H9 (cell line): ENCODE results near the gene ASTN2. TPM values are rescaled to one million over a fixed set of nuclear protein-coding genes. Genes with fewer than 3 reads are reported as not detected.
A peak's percentile ranks its signal among the peaks of the same experiment; 100 is the strongest.

Source experiments
- DNase-seq: peaks from one replicate; pipeline ENCODE4 v3.0.0-alpha.2; 2017
- H2AFZ ChIP-seq: one replicate; pipeline ENCODE4 v1.6.1; 2013; ENCODE audit warnings: mild to moderate bottlenecking, low read length, control low read depth, moderate library complexity
- H2AK5ac ChIP-seq: 2 replicates; pipeline ENCODE4 v1.6.1; 2013; ENCODE audit warnings: low read length, control low read depth, mixed read lengths; ENCODE audit not compliant: insufficient read length
- H2BK120ac ChIP-seq: one replicate; pipeline ENCODE4 v1.6.1; 2013; ENCODE audit warnings: low read depth, mild to moderate bottlenecking, low read length, control low read depth, inconsistent platforms; ENCODE audit not compliant: poor library complexity, severe bottlenecking
- H2BK12ac ChIP-seq: 2 replicates; pipeline ENCODE4 v1.6.1; 2013; ENCODE audit warnings: low read length, control low read depth, mixed read lengths, low read depth; ENCODE audit not compliant: insufficient read length
- H2BK15ac ChIP-seq: 2 replicates; pipeline ENCODE4 v1.6.1; 2013; ENCODE audit warnings: low read depth, low read length, control low read depth
- H2BK20ac ChIP-seq: one replicate; pipeline ENCODE4 v1.6.1; 2013; ENCODE audit warnings: low read depth, mild to moderate bottlenecking, low read length, control low read depth, inconsistent platforms; ENCODE audit not compliant: poor library complexity, severe bottlenecking
- H2BK5ac ChIP-seq: 2 replicates; pipeline ENCODE4 v1.6.1; 2013; ENCODE audit warnings: low read length, control low read depth, mixed read lengths; ENCODE audit not compliant: insufficient read length
- H3K14ac ChIP-seq: 2 replicates; pipeline ENCODE4 v1.6.1; 2013; ENCODE audit warnings: low read length, control low read depth; ENCODE audit not compliant: insufficient read depth
- H3K18ac ChIP-seq: 2 replicates; pipeline ENCODE4 v1.6.1; 2013; ENCODE audit warnings: low read depth, mild to moderate bottlenecking, mixed read lengths, low read length, control low read depth; ENCODE audit not compliant: insufficient read length
- H3K23ac ChIP-seq: 2 replicates; pipeline ENCODE4 v1.6.1; 2013; ENCODE audit warnings: low read length, control low read depth, mixed read lengths, low read depth; ENCODE audit not compliant: insufficient read length
- H3K23me2 ChIP-seq: 2 replicates; pipeline ENCODE4 v1.6.1; 2013; ENCODE audit warnings: low read depth, mild to moderate bottlenecking, mixed read lengths, low read length, control low read depth; ENCODE audit not compliant: insufficient read length, poor library complexity, severe bottlenecking
- H3K27ac ChIP-seq: 2 replicates; pipeline ENCODE4 v1.5.1; 2013; ENCODE audit warnings: low read length, control low read depth, mixed read lengths, low read depth; ENCODE audit not compliant: insufficient read length
- H3K27me3 ChIP-seq: 2 replicates; pipeline ENCODE4 v1.6.1; 2013; ENCODE audit warnings: low read length, control low read depth, inconsistent platforms; ENCODE audit not compliant: insufficient read depth
- H3K4ac ChIP-seq: 2 replicates; pipeline ENCODE4 v1.6.1; 2013; ENCODE audit warnings: low read depth, mild to moderate bottlenecking, control low read depth, inconsistent platforms, low read length, moderate library complexity
- H3K4me1 ChIP-seq: 2 replicates; pipeline ENCODE4 v1.6.1; 2013; ENCODE audit warnings: low read length, control low read depth, inconsistent platforms; ENCODE audit not compliant: insufficient read depth
- H3K4me2 ChIP-seq: 2 replicates; pipeline ENCODE4 v1.6.1; 2013; ENCODE audit warnings: low read length, control low read depth, mixed read lengths; ENCODE audit not compliant: insufficient read length, insufficient read depth
- H3K56ac ChIP-seq: 2 replicates; pipeline ENCODE4 v1.6.1; 2013; ENCODE audit warnings: low read depth, mild to moderate bottlenecking, mixed read lengths, low read length, control low read depth; ENCODE audit not compliant: insufficient read length
- H3K79me1 ChIP-seq: 2 replicates; pipeline ENCODE4 v1.6.1; 2013; ENCODE audit warnings: low read depth, mild to moderate bottlenecking, moderate library complexity, low read length, control low read depth, inconsistent platforms; ENCODE audit not compliant: insufficient read depth, poor library complexity, severe bottlenecking
- H3K79me2 ChIP-seq: 2 replicates; pipeline ENCODE4 v1.6.1; 2013; ENCODE audit warnings: low read length, control low read depth, inconsistent platforms; ENCODE audit not compliant: insufficient read depth
- H3K9ac ChIP-seq: 2 replicates; pipeline ENCODE4 v1.6.1; 2013; ENCODE audit warnings: low read length, control low read depth, mixed read lengths; ENCODE audit not compliant: insufficient read length; ENCODE audit errors: extremely low read depth
- H3K9me3 ChIP-seq: one replicate; pipeline ENCODE4 v1.6.1; 2013; ENCODE audit warnings: low read depth, low read length, inconsistent platforms; ENCODE audit not compliant: control insufficient read depth
- H3T11ph ChIP-seq: one replicate; pipeline ENCODE4 v1.6.1; 2013; ENCODE audit warnings: mild to moderate bottlenecking, low read length, control low read depth, inconsistent platforms
- H4K20me1 ChIP-seq: one replicate; pipeline ENCODE4 v1.6.1; 2013; ENCODE audit not compliant: control insufficient read depth, insufficient read length, insufficient read depth
- H4K5ac ChIP-seq: 2 replicates; pipeline ENCODE4 v1.6.1; 2013; ENCODE audit warnings: low read depth, mild to moderate bottlenecking, mixed read lengths, low read length, control low read depth; ENCODE audit not compliant: insufficient read length
- H4K8ac ChIP-seq: replicated peaks from 2 replicates; pipeline ENCODE4 v1.6.1; 2013; ENCODE audit warnings: low read length, control low read depth, mixed read lengths, low read depth; ENCODE audit not compliant: insufficient read length
- H4K91ac ChIP-seq: 2 replicates; pipeline ENCODE4 v1.6.1; 2013; ENCODE audit warnings: low read depth, mild to moderate bottlenecking, moderate library complexity, mixed read lengths, low read length, control low read depth; ENCODE audit not compliant: insufficient read length
- H3K27ac Mint-ChIP-seq, 3 experiments: 2 replicates in 2 of 3; 3 replicates in 1 of 3; pipeline ENCODE4 v1.8.0; 2020 to 2021; ENCODE audit warnings: mixed read lengths in 3 of 3, mild to moderate bottlenecking in 1 of 3, moderate library complexity in 1 of 3
- H3K27me3 Mint-ChIP-seq: 2 replicates; pipeline ENCODE4 v1.8.0; 2021; ENCODE audit warnings: low read depth, mild to moderate bottlenecking, moderate library complexity, mixed read lengths
- H3K36me3 Mint-ChIP-seq, 3 experiments: 2 replicates in 2 of 3; 3 replicates in 1 of 3; pipeline ENCODE4 v1.8.0; 2020 to 2021; ENCODE audit warnings: low read depth in 3 of 3, mixed read lengths in 3 of 3; ENCODE audit not compliant: insufficient read depth in 1 of 3
- H3K4me1 Mint-ChIP-seq, 2 experiments: 2 replicates each; pipeline ENCODE4 v1.8.0; 2020; ENCODE audit warnings: mixed read lengths in 2 of 2
- H3K4me3 Mint-ChIP-seq, 2 experiments: 2 replicates in 1 of 2; 3 replicates in 1 of 2; pipeline ENCODE4 v1.8.0; 2020 to 2021; ENCODE audit warnings: mild to moderate bottlenecking in 2 of 2, mixed read lengths in 2 of 2, moderate library complexity in 1 of 2
- H3K9me3 Mint-ChIP-seq, 2 experiments: 2 replicates in 1 of 2; 3 replicates in 1 of 2; pipeline ENCODE4 v1.8.0; 2020; ENCODE audit warnings: mild to moderate bottlenecking in 2 of 2, mixed read lengths in 2 of 2, moderate library complexity in 1 of 2
- CTCF ChIP-seq: fragments of 200-600 bp; sonication (generic); conservative IDR thresholded peaks from 3 replicates; pipeline ENCODE4 v1.8.0; 2021; ENCODE audit warnings: antibody characterized with exemption, mild to moderate bottlenecking
- WGBS: extraction: QIAGEN DNeasy Blood & Tissue Kit; methylation state at CpG from one replicate; pipeline ENCODE4 v1.1.7; 2013; ENCODE audit warnings: missing lambda C conversion rate, low lambda C conversion rate, mixed read lengths; ENCODE audit not compliant: insufficient read length; ENCODE audit errors: extremely low coverage; 5-methylcytosine and 5-hydroxymethylcytosine counted together
- total RNA-seq: library from RNA; stranded (reverse); gene quantifications from 2 replicates; pipeline ENCODE4 v1.2.1, GENCODE V29; 2021

Gene ASTN2
- total RNA-seq, 1 experiment from 2014 or later = 9.7 TPM

- H3K18ac ChIP-seq = no peak overlapping the region
- H3K56ac ChIP-seq = no peak overlapping the region
- no peak overlapping the region for H3K9ac ChIP-seq
- no peaks in the 10 kb centered on the region for H3K9me3 Mint-ChIP-seq
- no peak overlapping the region for H3T11ph ChIP-seq
- no peaks in the 10 kb centered on the region for H3K23me2 ChIP-seq
- H3K4me1 Mint-ChIP-seq = no peaks in the 10 kb centered on the region
- no peak overlapping the region for H4K5ac ChIP-seq
- no peaks in the 10 kb centered on the region for H4K20me1 ChIP-seq
- no peak overlapping the region for H2BK15ac ChIP-seq
- DNase-seq = no peak
- H3K4me1 ChIP-seq = no peaks in the 10 kb centered on the region
- H3K23ac ChIP-seq = no peak overlapping the region
- no peaks in the 10 kb centered on the region for H3K27me3 ChIP-seq
- H2BK5ac ChIP-seq = no peak overlapping the region
- no peak overlapping the region for H2AK5ac ChIP-seq
- peak overlapping the region in 1 of 3 experiments; percentile 66; a peak in 1 of 7 replicates for H3K27ac Mint-ChIP-seq
- H3K4me2 ChIP-seq = no peak overlapping the region
- H3K79me2 ChIP-seq = no peaks in the 10 kb centered on the region
- no peak overlapping the region for H2BK12ac ChIP-seq
- WGBS = no CpG with 5 or more reads among the region's 3 CpGs
- H4K8ac ChIP-seq = no peak overlapping the region
- no peak overlapping the region for H3K4ac ChIP-seq
- no peak overlapping the region for H2BK20ac ChIP-seq
- H3K79me1 ChIP-seq = no peaks in the 10 kb centered on the region
- H4K91ac ChIP-seq = no peak overlapping the region
- H3K36me3 Mint-ChIP-seq = no peaks in the 10 kb centered on the region
- H3K27me3 Mint-ChIP-seq = no peaks in the 10 kb centered on the region
- TF ChIP-seq CTCF = no peak
- no peaks in the 10 kb centered on the region for H3K9me3 ChIP-seq
- H2BK120ac ChIP-seq = no peak overlapping the region
- H3K14ac ChIP-seq = no peak overlapping the region
- no peak overlapping the region for H3K27ac ChIP-seq
- H3K4me3 Mint-ChIP-seq = no peak overlapping the region
- H2AFZ ChIP-seq = no peak overlapping the region
These were observed 995.7 kb downstream of the ASTN2 start for GRCh38 chr9:116419181-116419580.
